H9 (cell line): ENCODE measurements around the gene CCL7. TPM values are rescaled to one million over a fixed set of nuclear protein-coding genes. Genes with fewer than 3 reads are reported as not detected.

Experiments used
- DNase-seq: peaks from one replicate; pipeline ENCODE4 v3.0.0-alpha.2; 2017
- H2AFZ ChIP-seq: one replicate; pipeline ENCODE4 v1.6.1; 2013; ENCODE audit warnings: mild to moderate bottlenecking, low read length, control low read depth, moderate library complexity
- H2AK5ac ChIP-seq: 2 replicates; pipeline ENCODE4 v1.6.1; 2013; ENCODE audit warnings: low read length, control low read depth, mixed read lengths; ENCODE audit not compliant: insufficient read length
- H2BK120ac ChIP-seq: one replicate; pipeline ENCODE4 v1.6.1; 2013; ENCODE audit warnings: low read depth, mild to moderate bottlenecking, low read length, control low read depth, inconsistent platforms; ENCODE audit not compliant: poor library complexity, severe bottlenecking
- H2BK12ac ChIP-seq: 2 replicates; pipeline ENCODE4 v1.6.1; 2013; ENCODE audit warnings: low read length, control low read depth, mixed read lengths, low read depth; ENCODE audit not compliant: insufficient read length
- H2BK15ac ChIP-seq: 2 replicates; pipeline ENCODE4 v1.6.1; 2013; ENCODE audit warnings: low read depth, low read length, control low read depth
- H2BK20ac ChIP-seq: one replicate; pipeline ENCODE4 v1.6.1; 2013; ENCODE audit warnings: low read depth, mild to moderate bottlenecking, low read length, control low read depth, inconsistent platforms; ENCODE audit not compliant: poor library complexity, severe bottlenecking
- H2BK5ac ChIP-seq: 2 replicates; pipeline ENCODE4 v1.6.1; 2013; ENCODE audit warnings: low read length, control low read depth, mixed read lengths; ENCODE audit not compliant: insufficient read length
- H3K14ac ChIP-seq: 2 replicates; pipeline ENCODE4 v1.6.1; 2013; ENCODE audit warnings: low read length, control low read depth; ENCODE audit not compliant: insufficient read depth
- H3K18ac ChIP-seq: 2 replicates; pipeline ENCODE4 v1.6.1; 2013; ENCODE audit warnings: low read depth, mild to moderate bottlenecking, mixed read lengths, low read length, control low read depth; ENCODE audit not compliant: insufficient read length
- H3K23ac ChIP-seq: 2 replicates; pipeline ENCODE4 v1.6.1; 2013; ENCODE audit warnings: low read length, control low read depth, mixed read lengths, low read depth; ENCODE audit not compliant: insufficient read length
- H3K23me2 ChIP-seq: 2 replicates; pipeline ENCODE4 v1.6.1; 2013; ENCODE audit warnings: low read depth, mild to moderate bottlenecking, mixed read lengths, low read length, control low read depth; ENCODE audit not compliant: insufficient read length, poor library complexity, severe bottlenecking
- H3K27ac ChIP-seq: 2 replicates; pipeline ENCODE4 v1.5.1; 2013; ENCODE audit warnings: low read length, control low read depth, mixed read lengths, low read depth; ENCODE audit not compliant: insufficient read length
- H3K27me3 ChIP-seq: 2 replicates; pipeline ENCODE4 v1.6.1; 2013; ENCODE audit warnings: low read length, control low read depth, inconsistent platforms; ENCODE audit not compliant: insufficient read depth
- H3K4ac ChIP-seq: 2 replicates; pipeline ENCODE4 v1.6.1; 2013; ENCODE audit warnings: low read depth, mild to moderate bottlenecking, control low read depth, inconsistent platforms, low read length, moderate library complexity
- H3K4me1 ChIP-seq: 2 replicates; pipeline ENCODE4 v1.6.1; 2013; ENCODE audit warnings: low read length, control low read depth, inconsistent platforms; ENCODE audit not compliant: insufficient read depth
- H3K4me2 ChIP-seq: 2 replicates; pipeline ENCODE4 v1.6.1; 2013; ENCODE audit warnings: low read length, control low read depth, mixed read lengths; ENCODE audit not compliant: insufficient read length, insufficient read depth
- H3K56ac ChIP-seq: 2 replicates; pipeline ENCODE4 v1.6.1; 2013; ENCODE audit warnings: low read depth, mild to moderate bottlenecking, mixed read lengths, low read length, control low read depth; ENCODE audit not compliant: insufficient read length
- H3K79me1 ChIP-seq: 2 replicates; pipeline ENCODE4 v1.6.1; 2013; ENCODE audit warnings: low read depth, mild to moderate bottlenecking, moderate library complexity, low read length, control low read depth, inconsistent platforms; ENCODE audit not compliant: insufficient read depth, poor library complexity, severe bottlenecking
- H3K79me2 ChIP-seq: 2 replicates; pipeline ENCODE4 v1.6.1; 2013; ENCODE audit warnings: low read length, control low read depth, inconsistent platforms; ENCODE audit not compliant: insufficient read depth
- H3K9ac ChIP-seq: 2 replicates; pipeline ENCODE4 v1.6.1; 2013; ENCODE audit warnings: low read length, control low read depth, mixed read lengths; ENCODE audit not compliant: insufficient read length; ENCODE audit errors: extremely low read depth
- H3K9me3 ChIP-seq: one replicate; pipeline ENCODE4 v1.6.1; 2013; ENCODE audit warnings: low read depth, low read length, inconsistent platforms; ENCODE audit not compliant: control insufficient read depth
- H3T11ph ChIP-seq: one replicate; pipeline ENCODE4 v1.6.1; 2013; ENCODE audit warnings: mild to moderate bottlenecking, low read length, control low read depth, inconsistent platforms
- H4K20me1 ChIP-seq: one replicate; pipeline ENCODE4 v1.6.1; 2013; ENCODE audit not compliant: control insufficient read depth, insufficient read length, insufficient read depth
- H4K5ac ChIP-seq: 2 replicates; pipeline ENCODE4 v1.6.1; 2013; ENCODE audit warnings: low read depth, mild to moderate bottlenecking, mixed read lengths, low read length, control low read depth; ENCODE audit not compliant: insufficient read length
- H4K8ac ChIP-seq: replicated peaks from 2 replicates; pipeline ENCODE4 v1.6.1; 2013; ENCODE audit warnings: low read length, control low read depth, mixed read lengths, low read depth; ENCODE audit not compliant: insufficient read length
- H4K91ac ChIP-seq: 2 replicates; pipeline ENCODE4 v1.6.1; 2013; ENCODE audit warnings: low read depth, mild to moderate bottlenecking, moderate library complexity, mixed read lengths, low read length, control low read depth; ENCODE audit not compliant: insufficient read length
- H3K27ac Mint-ChIP-seq, 3 experiments: 2 replicates in 2 of 3; 3 replicates in 1 of 3; pipeline ENCODE4 v1.8.0; 2020 to 2021; ENCODE audit warnings: mixed read lengths in 3 of 3, mild to moderate bottlenecking in 1 of 3, moderate library complexity in 1 of 3
- H3K27me3 Mint-ChIP-seq: 2 replicates; pipeline ENCODE4 v1.8.0; 2021; ENCODE audit warnings: low read depth, mild to moderate bottlenecking, moderate library complexity, mixed read lengths
- H3K36me3 Mint-ChIP-seq, 3 experiments: 2 replicates in 2 of 3; 3 replicates in 1 of 3; pipeline ENCODE4 v1.8.0; 2020 to 2021; ENCODE audit warnings: low read depth in 3 of 3, mixed read lengths in 3 of 3; ENCODE audit not compliant: insufficient read depth in 1 of 3
- H3K4me1 Mint-ChIP-seq, 2 experiments: 2 replicates each; pipeline ENCODE4 v1.8.0; 2020; ENCODE audit warnings: mixed read lengths in 2 of 2
- H3K4me3 Mint-ChIP-seq, 2 experiments: 2 replicates in 1 of 2; 3 replicates in 1 of 2; pipeline ENCODE4 v1.8.0; 2020 to 2021; ENCODE audit warnings: mild to moderate bottlenecking in 2 of 2, mixed read lengths in 2 of 2, moderate library complexity in 1 of 2
- H3K9me3 Mint-ChIP-seq, 2 experiments: 2 replicates in 1 of 2; 3 replicates in 1 of 2; pipeline ENCODE4 v1.8.0; 2020; ENCODE audit warnings: mild to moderate bottlenecking in 2 of 2, mixed read lengths in 2 of 2, moderate library complexity in 1 of 2
- WGBS: extraction: QIAGEN DNeasy Blood & Tissue Kit; methylation state at CpG from one replicate; pipeline ENCODE4 v1.1.7; 2013; ENCODE audit warnings: missing lambda C conversion rate, low lambda C conversion rate, mixed read lengths; ENCODE audit not compliant: insufficient read length; ENCODE audit errors: extremely low coverage; 5-methylcytosine and 5-hydroxymethylcytosine counted together
- total RNA-seq: library from RNA; stranded (reverse); gene quantifications from 2 replicates; pipeline ENCODE4 v1.2.1, GENCODE V29; 2021
- TF ChIP-seq, protein P1 (sequence below): fragments of 200-600 bp; sonication (generic); conservative IDR thresholded peaks from 3 replicates; pipeline ENCODE4 v1.8.0; 2021; ENCODE audit warnings: antibody characterized with exemption, mild to moderate bottlenecking

The CCL7 gene
- total RNA-seq, 1 experiment from 2014 or later: not detected

GRCh38 chr17:34300652-34301370, 30.8 kb downstream of the CCL7 start:
- no peak overlapping the region for H2AK5ac ChIP-seq
- no peak overlapping the region for H3K27ac Mint-ChIP-seq
- H3K4me3 Mint-ChIP-seq: no peak overlapping the region
- H4K5ac ChIP-seq: no peak overlapping the region
- H3K79me2 ChIP-seq: no peaks in the 10 kb centered on the region
- no peaks in the 10 kb centered on the region for H3K36me3 Mint-ChIP-seq
- no peak overlapping the region for H3K27ac ChIP-seq
- H2BK20ac ChIP-seq: no peak overlapping the region
- no peak overlapping the region for H2BK12ac ChIP-seq
- no peak overlapping the region for H2BK5ac ChIP-seq
- no peak overlapping the region for H2AFZ ChIP-seq
- no peaks in the 10 kb centered on the region for H3K4me1 ChIP-seq
- no peaks in the 10 kb centered on the region for H3K9me3 ChIP-seq
- H3K23ac ChIP-seq: no peak overlapping the region
- no peak overlapping the region for H3K56ac ChIP-seq
- no peaks in the 10 kb centered on the region; the same call in 1 of the 2 replicates for H3K27me3 ChIP-seq
- peaks cover 18% of the 10 kb centered on the region for H3K27me3 Mint-ChIP-seq
- no peak overlapping the region for H3K4me2 ChIP-seq
- no peak overlapping the region for H2BK15ac ChIP-seq
- H3K9ac ChIP-seq: no peak overlapping the region
- TF ChIP-seq, protein P1, sequence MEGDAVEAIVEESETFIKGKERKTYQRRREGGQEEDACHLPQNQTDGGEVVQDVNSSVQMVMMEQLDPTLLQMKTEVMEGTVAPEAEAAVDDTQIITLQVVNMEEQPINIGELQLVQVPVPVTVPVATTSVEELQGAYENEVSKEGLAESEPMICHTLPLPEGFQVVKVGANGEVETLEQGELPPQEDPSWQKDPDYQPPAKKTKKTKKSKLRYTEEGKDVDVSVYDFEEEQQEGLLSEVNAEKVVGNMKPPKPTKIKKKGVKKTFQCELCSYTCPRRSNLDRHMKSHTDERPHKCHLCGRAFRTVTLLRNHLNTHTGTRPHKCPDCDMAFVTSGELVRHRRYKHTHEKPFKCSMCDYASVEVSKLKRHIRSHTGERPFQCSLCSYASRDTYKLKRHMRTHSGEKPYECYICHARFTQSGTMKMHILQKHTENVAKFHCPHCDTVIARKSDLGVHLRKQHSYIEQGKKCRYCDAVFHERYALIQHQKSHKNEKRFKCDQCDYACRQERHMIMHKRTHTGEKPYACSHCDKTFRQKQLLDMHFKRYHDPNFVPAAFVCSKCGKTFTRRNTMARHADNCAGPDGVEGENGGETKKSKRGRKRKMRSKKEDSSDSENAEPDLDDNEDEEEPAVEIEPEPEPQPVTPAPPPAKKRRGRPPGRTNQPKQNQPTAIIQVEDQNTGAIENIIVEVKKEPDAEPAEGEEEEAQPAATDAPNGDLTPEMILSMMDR: no peak
- H2BK120ac ChIP-seq: no peak overlapping the region
- H3K79me1 ChIP-seq: no peaks in the 10 kb centered on the region
- no peak overlapping the region for H3K14ac ChIP-seq
- WGBS: no CpG with 5 or more reads among the region's 3 CpGs
- no peak overlapping the region for H3K18ac ChIP-seq
- no peaks in the 10 kb centered on the region for H3K9me3 Mint-ChIP-seq
- peaks cover 6% of the 10 kb centered on the region in 2 experiments for H3K4me1 Mint-ChIP-seq
- H4K20me1 ChIP-seq: no peaks in the 10 kb centered on the region
- no peak overlapping the region for H4K8ac ChIP-seq
- H3T11ph ChIP-seq: no peak overlapping the region
- H4K91ac ChIP-seq: no peak overlapping the region
- no peaks in the 10 kb centered on the region for H3K23me2 ChIP-seq
- H3K4ac ChIP-seq: no peak overlapping the region
- DNase-seq: no peak
